GM12875 (cell line): Measurements from ENCODE around the gene SNX14.
"Not testable (repeated sequence)": the region's sequence is repeated elsewhere in the genome, so short reads cannot be mapped to it uniquely, and the experiment has no call there.

ENCODE experiments used
- H3K4me3 ChIP-seq: one replicate; pipeline ENCODE4 v1.5.1; 2011; ENCODE audit warnings: low read depth, low read length, control low read depth
- CTCF ChIP-seq: IDR thresholded peaks from 2 replicates; pipeline ENCODE4 v1.5.1; 2011; ENCODE audit warnings: low read depth, mild to moderate bottlenecking, control low read depth, inconsistent platforms, low read length, moderate library complexity, borderline replicate concordance; ENCODE audit not compliant: insufficient read depth

Gene SNX14

GRCh38 chr6:85552652-85553051, 41.0 kb downstream of the SNX14 start:
- H3K4me3 ChIP-seq: no peak overlapping the region
- no peak for TF ChIP-seq CTCF

GRCh38 chr6:85551264-85551663, 42.4 kb downstream of the SNX14 start:
- TF ChIP-seq CTCF: no peak
- no peak overlapping the region for H3K4me3 ChIP-seq

GRCh38 chr6:85547719-85548118, 45.9 kb downstream of the SNX14 start:
- no peak overlapping the region for H3K4me3 ChIP-seq
- TF ChIP-seq CTCF: no peak

GRCh38 chr6:85544776-85545175, 48.9 kb downstream of the SNX14 start:
- TF ChIP-seq CTCF: no peak
- no peak overlapping the region for H3K4me3 ChIP-seq

- H3K4me3 ChIP-seq: no peak overlapping the region
- no peak for TF ChIP-seq CTCF
These were observed 56.6 kb downstream of the SNX14 start for GRCh38 chr6:85537055-85537494.

GRCh38 chr6:85524281-85524680, 69.4 kb downstream of the SNX14 start:
- not testable (repeated sequence) for H3K4me3 ChIP-seq

GRCh38 chr6:85516168-85516567, 77.5 kb downstream of the SNX14 start:
- no peak overlapping the region for H3K4me3 ChIP-seq
- TF ChIP-seq CTCF: no peak
